Heart left ventricle (tissue), 16 donors: ENCODE results near the gene TCF7L2. TPM values are rescaled to one million over a fixed set of nuclear protein-coding genes. Genes with fewer than 3 reads are reported as not detected.
A peak's percentile ranks its signal among the peaks of the same experiment; 100 is the strongest.

Experiments used
- ATAC-seq, 4 donors: fragments of 200-7000 bp; cut with Tn5 transposase; one replicate each; pipeline ENCODE4 v1.9.1; 2020 to 2022; ENCODE audit warnings: moderate library complexity in 4 of 4, mild to moderate bottlenecking in 3 of 4, moderate number of reproducible peaks in 1 of 4
- DNase-seq, 5 donors: peaks; one replicate each; pipeline ENCODE4 v3.0.0-alpha.2; 2020
- H3K27ac ChIP-seq, 12 donors: fragments of 200-600 bp; sonication (generic) in 4 of 12; one replicate each; pipeline versions ENCODE4 v1.5.0 to v1.8.0; 2016 to 2022; ENCODE audit warnings: mild to moderate bottlenecking in 2 of 12
- H3K27me3 ChIP-seq, 9 donors: fragments of 200-600 bp; sonication (generic) in 2 of 9; one replicate each; pipeline versions ENCODE4 v1.5.1 to v1.8.0; 2016 to 2022; ENCODE audit warnings: mild to moderate bottlenecking in 3 of 9
- H3K36me3 ChIP-seq, 9 donors: fragments of 200-600 bp; sonication (generic) in 2 of 9; one replicate each; pipeline versions ENCODE4 v1.5.0 to v1.8.0; 2018 to 2022; ENCODE audit warnings: mild to moderate bottlenecking in 2 of 9
- H3K4me1 ChIP-seq, 12 donors: fragments of 200-600 bp; sonication (generic) in 4 of 12; one replicate each; pipeline versions ENCODE4 v1.5.0 to v1.8.0; 2016 to 2022; ENCODE audit warnings: mild to moderate bottlenecking in 3 of 12
- H3K4me3 ChIP-seq, 12 donors: fragments of 200-600 bp; sonication (generic) in 4 of 12; one replicate each; pipeline versions ENCODE4 v1.5.0 to v1.8.0; 2017 to 2022; ENCODE audit warnings: mild to moderate bottlenecking in 9 of 12, moderate library complexity in 4 of 12
- H3K9me3 ChIP-seq, 12 donors: fragments of 200-600 bp; sonication (generic) in 4 of 12; one replicate each; pipeline versions ENCODE4 v1.5.0 to v1.8.0; 2016 to 2022; ENCODE audit warnings: mild to moderate bottlenecking in 1 of 12
- POLR2A ChIP-seq, 2 donors: fragments of 450-650 bp; IDR thresholded peaks; one replicate each; pipeline ENCODE4 v1.6.1; 2017; ENCODE audit warnings: antibody characterized with exemption in 2 of 2, mild to moderate bottlenecking in 2 of 2, moderate library complexity in 2 of 2
- WGBS, 4 donors: extraction: QIAGEN DNeasy Blood & Tissue Kit in 2 of 4; methylation state at CpG; one replicate each; pipeline versions ENCODE4 v1.1.5 to v1.1.7; 2013 to 2018; 5-methylcytosine and 5-hydroxymethylcytosine counted together
- intact Hi-C, 10 donors: fragments of 100-400 bp; cut with DNase I; formaldehyde crosslinking; loops; one replicate each; pipeline versions ENCODE4 v1.11.1 to v1.14.2; 2022
- polyA plus RNA-seq, 2 donors: library from polyadenylated mRNA; stranded (reverse); fragments of 200-250 nt; gene quantifications; one replicate each; pipeline ENCODE4 v1.2.3, GENCODE V29; 2013
- total RNA-seq, 9 donors: library from RNA; depleted of rRNA in 2 of 9; stranded (reverse); fragments of >200 nt in 2 of 9; fragmentation: NEBNext Ultra II Directional in 3 of 9; extraction: Animal tissue kit (Norgen Biotek cat#: 25700) in 3 of 9; gene quantifications; one replicate each; pipeline versions ENCODE4 v1.1.0 to v1.2.4, GENCODE V29; 2016 to 2023
- TF ChIP-seq, protein P1 (sequence below), 12 donors: fragments of 200-600 bp; sonication (generic) in 4 of 12; IDR thresholded peaks; one replicate each; pipeline versions ENCODE4 v1.5.0 to v1.8.0; 2018 to 2022; ENCODE audit warnings: antibody characterized with exemption in 12 of 12, mild to moderate bottlenecking in 5 of 12
- donor health status: ischemic (EF 13 %, LVEDD 7.1; RV severe dilation, severe dysfunction).
- donor health status: healthy with polysubstance abuse.
- donor health status: DM: no; HTN: yes; CAD: no.
- donor health status: DM: no; HTN: no; CAD: no.
- donor health status: ischemic (EF 25% LVEDD 6.9; RV normal size, moderate dysfunction).
- donor health status: ischemic (EF 25% LVEDD 5.7; RV mildly dilated, moderate dysfunction).
- donor health status: healthy.
- donor health status: DM: yes; HTN: yes; CAD: no.
- donor health status: ischemic (EF 35%, LVEDD 5.7; RV mildly dilated, moderate dysfunction).
- donor health status: nonischemic (EF 11% LVEDD 7.7; RV severe dilation, severe dysfunction).
- donor health status: DM: yes; HTN: yes; CAD: no.
- donor health status: PGD.
- donor health status: ischemic (EF 29% LVEDD 5.4; RV normal size, mild dysfunction).
- donor health status: nonischemic (EF 23%, LVEDD 6.1; RV moderate dilation, normal function).

Gene TCF7L2
- total and polyA plus RNA-seq, 11 donors: 4.3 to 17.5 (median 8.4) TPM

GRCh38 chr10:112918771-112919170, 31.3 kb upstream of the TCF7L2 start:
- 49 to 100% (median 80%) methylated on average over 1 of the region's 1 CpG for WGBS, 4 donors
- Histone ChIP-seq H3K4me1 (no peaks in the 10 kb centered on the region), H3K27ac (no peak overlapping the region), H3K9me3 (no peaks in the 10 kb centered on the region), H3K36me3 (no peaks in the 10 kb centered on the region), H3K4me3 (no peak overlapping the region), H3K27me3 (peaks cover 0 to 2% (median 0%) of the 10 kb centered on the region in 9 donors)
- no peak for TF ChIP-seq POLR2A (IDR thresholded peaks at IDR 0.05)
- TF ChIP-seq, protein P1, sequence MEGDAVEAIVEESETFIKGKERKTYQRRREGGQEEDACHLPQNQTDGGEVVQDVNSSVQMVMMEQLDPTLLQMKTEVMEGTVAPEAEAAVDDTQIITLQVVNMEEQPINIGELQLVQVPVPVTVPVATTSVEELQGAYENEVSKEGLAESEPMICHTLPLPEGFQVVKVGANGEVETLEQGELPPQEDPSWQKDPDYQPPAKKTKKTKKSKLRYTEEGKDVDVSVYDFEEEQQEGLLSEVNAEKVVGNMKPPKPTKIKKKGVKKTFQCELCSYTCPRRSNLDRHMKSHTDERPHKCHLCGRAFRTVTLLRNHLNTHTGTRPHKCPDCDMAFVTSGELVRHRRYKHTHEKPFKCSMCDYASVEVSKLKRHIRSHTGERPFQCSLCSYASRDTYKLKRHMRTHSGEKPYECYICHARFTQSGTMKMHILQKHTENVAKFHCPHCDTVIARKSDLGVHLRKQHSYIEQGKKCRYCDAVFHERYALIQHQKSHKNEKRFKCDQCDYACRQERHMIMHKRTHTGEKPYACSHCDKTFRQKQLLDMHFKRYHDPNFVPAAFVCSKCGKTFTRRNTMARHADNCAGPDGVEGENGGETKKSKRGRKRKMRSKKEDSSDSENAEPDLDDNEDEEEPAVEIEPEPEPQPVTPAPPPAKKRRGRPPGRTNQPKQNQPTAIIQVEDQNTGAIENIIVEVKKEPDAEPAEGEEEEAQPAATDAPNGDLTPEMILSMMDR (IDR thresholded peaks at IDR 0.05): no peak
- DNase-seq (no peak), ATAC-seq (no peak)
- intact Hi-C loops: no loop called here

GRCh38 chr10:112919721-112920120, 30.3 kb upstream of the TCF7L2 start:
- intact Hi-C loops: no loop called here
- ATAC-seq: no peak
- WGBS, 4 donors: 79 to 86% (median 84%) methylated on average over 7 of the region's 7 CpGs
- Histone ChIP-seq H3K27me3 (peaks cover 0 to 2% (median 0%) of the 10 kb centered on the region in 9 donors), H3K9me3 (no peaks in the 10 kb centered on the region), H3K4me1 (no peaks in the 10 kb centered on the region), H3K4me3 (no peak overlapping the region), H3K27ac (no peak overlapping the region), H3K36me3 (no peaks in the 10 kb centered on the region)
- TF ChIP-seq POLR2A (IDR thresholded peaks at IDR 0.05): no peak
- TF ChIP-seq, protein P1 (IDR thresholded peaks at IDR 0.05): no peak
- no peak for DNase-seq

DNA sequence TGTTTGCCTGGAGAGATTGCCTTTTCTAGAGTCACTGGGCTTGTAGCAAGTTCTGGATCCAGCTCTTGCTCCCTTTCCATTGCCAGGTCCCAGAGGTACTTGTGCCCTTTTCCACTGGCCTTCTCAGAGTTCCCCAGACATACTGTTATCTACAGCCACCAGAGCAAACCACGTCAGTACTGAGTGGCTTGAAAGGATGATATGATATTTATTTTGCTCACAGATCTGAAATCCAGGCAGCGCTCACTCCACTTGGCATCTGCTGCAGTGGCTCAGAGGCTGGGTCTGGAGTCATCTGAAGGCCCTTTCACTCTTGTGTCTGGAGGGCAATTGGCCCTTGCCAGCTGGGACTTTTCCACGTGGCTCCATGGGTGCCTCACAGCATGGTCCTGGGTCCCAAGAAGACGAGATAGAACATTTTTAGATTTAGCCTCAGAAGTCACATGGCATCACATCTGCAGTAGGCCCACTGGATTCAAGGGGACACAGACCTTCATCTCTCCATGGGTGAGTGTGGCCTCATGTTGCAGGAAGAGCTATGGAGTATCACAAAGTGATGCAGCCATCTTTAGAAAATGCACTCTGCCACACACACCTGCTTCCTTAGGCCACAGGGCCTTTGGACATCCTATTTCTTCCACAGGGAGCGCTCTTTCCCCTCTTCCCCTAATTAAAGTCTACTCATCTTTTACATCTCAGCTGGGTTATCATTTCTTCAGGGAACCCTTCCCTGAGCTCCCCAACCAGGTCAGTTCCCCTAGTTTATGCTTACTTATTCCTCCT, 22.9 kb upstream of the TCF7L2 start:
- Histone ChIP-seq H3K9me3 (peaks cover 0 to 29% (median 7%) of the 10 kb centered on the region in 12 donors), H3K27me3 (no peaks in the 10 kb centered on the region), H3K27ac (no peak overlapping the region), H3K36me3 (no peaks in the 10 kb centered on the region), H3K4me1 (no peaks in the 10 kb centered on the region), H3K4me3 (no peak overlapping the region)
- TF ChIP-seq POLR2A (IDR thresholded peaks at IDR 0.05): no peak
- TF ChIP-seq, protein P1 (IDR thresholded peaks at IDR 0.05): no peak
- peak in 2 of 4 donors; percentile 76 to 93 for ATAC-seq
- no peak for DNase-seq
- intact Hi-C loops: no loop called here
- WGBS, 4 donors: 67 to 78% (median 76%) methylated on average over 5 of the region's 5 CpGs

- Histone ChIP-seq H3K27me3 (no peaks in the 10 kb centered on the region), H3K4me1 (no peaks in the 10 kb centered on the region), H3K36me3 (no peaks in the 10 kb centered on the region), H3K27ac (no peak overlapping the region), H3K9me3 (peaks cover 0 to 29% (median 7%) of the 10 kb centered on the region in 12 donors), H3K4me3 (no peak overlapping the region)
- DNase-seq (no peak), ATAC-seq (no peak)
- TF ChIP-seq POLR2A (IDR thresholded peaks at IDR 0.05): no peak
- TF ChIP-seq, protein P1 (IDR thresholded peaks at IDR 0.05): no peak
- WGBS, 4 donors: 77 to 89% (median 85%) methylated on average over 2 of the region's 2 CpGs
- intact Hi-C loops: no loop called here
These were observed 22.1 kb upstream of the TCF7L2 start for GRCh38 chr10:112927980-112928379.
